Measurements from ENCODE around the gene CEP89. TPM values are rescaled to one million over a fixed set of nuclear protein-coding genes. Genes with fewer than 3 reads are reported as not detected.

The CEP89 gene
- polyA plus RNA-seq, 1 donor (not counting 4 experiments of a cell fraction or from before 2014, with no cell fraction given): 11.2 TPM

DNA sequence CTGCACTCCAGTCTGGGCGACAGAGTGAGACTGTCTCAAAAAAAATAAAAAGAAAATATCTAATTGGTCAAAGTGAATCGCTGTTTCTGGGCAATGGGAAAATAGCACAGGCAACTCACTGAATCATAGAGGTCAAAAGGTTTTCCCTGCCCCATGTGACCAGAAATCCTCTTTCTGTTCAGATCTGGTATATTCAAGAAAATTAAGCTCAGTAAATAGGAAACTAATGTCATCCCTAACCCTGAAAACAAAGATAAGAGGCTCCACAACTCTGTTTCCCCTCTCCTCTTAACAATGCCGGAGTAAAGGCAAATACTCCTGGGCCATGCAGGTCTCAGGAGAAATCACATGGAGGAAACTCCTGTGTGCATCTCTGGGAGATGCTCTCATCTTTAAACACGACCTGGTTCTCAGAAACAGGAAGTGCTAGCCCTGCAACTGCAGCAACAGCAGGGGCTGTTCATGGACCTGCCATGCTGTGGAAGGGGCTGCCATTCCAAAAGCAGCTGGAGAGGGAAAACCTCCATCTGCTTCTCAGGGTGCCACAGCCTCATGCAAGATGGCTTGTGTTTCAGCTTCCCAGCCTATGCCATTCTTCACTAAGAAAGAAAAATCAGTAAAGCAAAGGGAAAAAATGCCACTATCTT, 54.7 kb downstream of the CEP89 start:
- Histone ChIP-seq H2AFZ (ENCODE audit: control insufficient read depth, low read length) (no peak overlapping the region), H3K27me3 (ENCODE audit: control insufficient read depth, extremely low read depth, insufficient read depth, low read length) (no peaks in the 10 kb centered on the region), H3K9me3 (ENCODE audit: control insufficient read depth, low read depth, low read length) (no peaks in the 10 kb centered on the region), H4K20me1 (ENCODE audit: control insufficient read depth, extremely low read depth, insufficient read depth, low read length) (no peaks in the 10 kb centered on the region), H3K36me3 (ENCODE audit: control insufficient read depth in 2 of 2, extremely low read depth in 1 of 2, insufficient read depth in 2 of 2, low read length in 2 of 2) (peaks cover 0 to 7% of the 10 kb centered on the region in 2 experiments), H3K27ac (ENCODE audit: control insufficient read depth, insufficient read depth, low read length) (no peak overlapping the region), H3K9me1 (ENCODE audit: control insufficient read depth, extremely low read depth, insufficient read depth, low read length) (no peaks in the 10 kb centered on the region), H3K79me2 (ENCODE audit: control insufficient read depth, insufficient read depth, low read length) (no peaks in the 10 kb centered on the region), H3K4me1 (ENCODE audit: control insufficient read depth, extremely low read depth, insufficient read depth, low read length) (no peaks in the 10 kb centered on the region), H3K4me2 (ENCODE audit: control insufficient read depth, extremely low read depth, insufficient read depth, low read depth, low read length) (no peak overlapping the region), H3K9ac (ENCODE audit: control insufficient read depth, extremely low read depth, insufficient read depth, low read length) (no peak overlapping the region), H3K4me3 (ENCODE audit: control insufficient read depth in 2 of 3, extremely low read depth in 1 of 3, insufficient read depth in 2 of 3, low read depth in 1 of 3, low read length in 3 of 3) (no peak overlapping the region)
- dilution Hi-C loops (cut with MboI; ENCODE audit: extremely low pct_ligation_motif_present, low sequenced_read_pairs): no loop called here
- DNase-seq (ENCODE audit: low read depth, low spot score) (no peak), FAIRE-seq (no peak)
- TF ChIP-seq EZH2 (IDR thresholded peaks at IDR 0.05; ENCODE audit: low read length): no peak
- TF ChIP-seq CTCF (optimal IDR thresholded peaks at IDR 0.05 in 1 of 3, IDR thresholded peaks at IDR 0.05 in 1 of 3, conservative IDR thresholded peaks at IDR 0.05 in 1 of 3; ENCODE audit: extremely low read depth in 1 of 3, insufficient read depth in 2 of 3, low read length in 3 of 3): no peak

- Histone ChIP-seq H3K4me2 (ENCODE audit: control insufficient read depth, extremely low read depth, insufficient read depth, low read depth, low read length) (no peak overlapping the region), H3K36me3 (ENCODE audit: control insufficient read depth in 2 of 2, extremely low read depth in 1 of 2, insufficient read depth in 2 of 2, low read length in 2 of 2) (peaks cover 0 to 7% of the 10 kb centered on the region in 2 experiments), H3K79me2 (ENCODE audit: control insufficient read depth, insufficient read depth, low read length) (no peaks in the 10 kb centered on the region), H3K9ac (ENCODE audit: control insufficient read depth, extremely low read depth, insufficient read depth, low read length) (no peak overlapping the region), H3K9me1 (ENCODE audit: control insufficient read depth, extremely low read depth, insufficient read depth, low read length) (no peaks in the 10 kb centered on the region), H4K20me1 (ENCODE audit: control insufficient read depth, extremely low read depth, insufficient read depth, low read length) (no peaks in the 10 kb centered on the region), H3K4me1 (ENCODE audit: control insufficient read depth, extremely low read depth, insufficient read depth, low read length) (no peaks in the 10 kb centered on the region), H2AFZ (ENCODE audit: control insufficient read depth, low read length) (no peak overlapping the region), H3K27me3 (ENCODE audit: control insufficient read depth, extremely low read depth, insufficient read depth, low read length) (no peaks in the 10 kb centered on the region), H3K9me3 (ENCODE audit: control insufficient read depth, low read depth, low read length) (no peaks in the 10 kb centered on the region), H3K27ac (ENCODE audit: control insufficient read depth, insufficient read depth, low read length) (no peak overlapping the region), H3K4me3 (ENCODE audit: control insufficient read depth in 2 of 3, extremely low read depth in 1 of 3, insufficient read depth in 2 of 3, low read depth in 1 of 3, low read length in 3 of 3) (no peak overlapping the region)
- no peak for TF ChIP-seq CTCF (optimal IDR thresholded peaks at IDR 0.05 in 1 of 3, IDR thresholded peaks at IDR 0.05 in 1 of 3, conservative IDR thresholded peaks at IDR 0.05 in 1 of 3; ENCODE audit: extremely low read depth in 1 of 3, insufficient read depth in 2 of 3, low read length in 3 of 3)
- no peak for TF ChIP-seq EZH2 (IDR thresholded peaks at IDR 0.05; ENCODE audit: low read length)
- no peak for DNase-seq (ENCODE audit: low read depth, low spot score)
- FAIRE-seq: no peak
- dilution Hi-C loops (cut with MboI; ENCODE audit: extremely low pct_ligation_motif_present, low sequenced_read_pairs): no loop called here
Observed at GRCh38 chr19:32914879-32915660, 56.7 kb downstream of the CEP89 start.
